Stimulated activated CD8-positive, alpha-beta memory T cell treated with anti-CD3 and anti-CD28 coated beads, Interleukin-4, amount 100 ng/mL, for 4 hours (primary cell): ENCODE results near the gene DOK3.
A peak's percentile ranks its signal among the peaks of the same experiment; 100 is the strongest.
"Not testable (repeated sequence)": the region's sequence is repeated elsewhere in the genome, so short reads cannot be mapped to it uniquely, and the experiment has no call there.

Experiments
- DNase-seq, 2 donors: peaks; one replicate each; pipeline ENCODE4 v3.0.0-alpha.2; 2020; ENCODE audit warnings: low read depth in 2 of 2, low spot score in 1 of 2

Gene DOK3

GRCh38 chr5:177535125-177535524 is 25.5 kb upstream of the DOK3 start:
- DNase-seq: no peak

GRCh38 chr5:177534433-177534832 is 24.8 kb upstream of the DOK3 start:
- DNase-seq: not testable (repeated sequence)

GRCh38 chr5:177531209-177531940 is 21.7 kb upstream of the DOK3 start:
- no peak for DNase-seq

DNA sequence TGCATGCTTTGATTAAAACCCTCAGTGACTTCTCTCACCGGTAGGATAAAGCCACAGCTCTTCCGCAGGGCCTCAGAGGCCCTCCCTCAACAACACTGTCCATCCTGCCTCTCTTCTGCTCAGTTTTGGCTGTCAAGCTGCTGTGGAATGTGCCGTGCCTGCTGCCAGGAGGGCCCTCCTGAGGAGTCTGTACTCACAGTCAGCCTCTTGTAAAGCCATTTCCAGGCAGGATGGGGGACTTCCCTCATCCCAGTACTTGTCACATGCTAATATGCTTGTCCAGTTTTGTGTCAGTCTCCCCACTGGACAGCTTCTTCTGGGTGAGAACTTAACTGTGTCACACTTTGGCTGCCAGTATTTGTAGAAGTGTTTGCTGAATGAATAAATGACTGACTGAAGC is 21.0 kb upstream of the DOK3 start:
- no peak for DNase-seq

- no peak for DNase-seq
Measured at GRCh38 chr5:177529247-177530203, 19.9 kb upstream of the DOK3 start.

GRCh38 chr5:177528631-177529030 is 19.0 kb upstream of the DOK3 start:
- DNase-seq: no peak

GRCh38 chr5:177527595-177527994 is 18.0 kb upstream of the DOK3 start:
- no peak for DNase-seq

- no peak for DNase-seq
Measured at GRCh38 chr5:177526791-177527190, 17.2 kb upstream of the DOK3 start.

DNA sequence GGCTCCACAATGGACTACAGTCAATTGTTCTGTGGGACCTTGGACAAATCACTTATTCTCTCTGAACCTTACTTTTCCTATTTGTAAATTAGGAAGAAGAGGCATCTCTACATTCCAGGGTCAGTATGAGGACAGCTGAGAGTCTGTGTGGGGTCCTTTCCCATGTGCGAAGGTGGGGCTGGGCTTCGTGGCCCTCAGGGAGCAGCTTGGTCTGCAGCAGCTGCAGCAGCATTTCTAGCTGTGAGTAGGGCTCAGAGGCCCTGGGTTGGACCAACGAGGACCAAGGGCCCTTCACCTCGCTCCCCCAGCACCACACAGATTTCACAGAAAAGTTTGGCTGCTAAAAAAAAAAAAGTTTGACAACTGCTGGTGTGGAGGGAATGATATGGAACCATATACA is 16.6 kb upstream of the DOK3 start:
- no peak for DNase-seq

GRCh38 chr5:177524941-177525655 is 15.5 kb upstream of the DOK3 start:
- DNase-seq: no peak

GRCh38 chr5:177524539-177524900 is 14.9 kb upstream of the DOK3 start:
- no peak for DNase-seq

GRCh38 chr5:177523711-177524538 is 14.3 kb upstream of the DOK3 start:
- no peak for DNase-seq

DNA sequence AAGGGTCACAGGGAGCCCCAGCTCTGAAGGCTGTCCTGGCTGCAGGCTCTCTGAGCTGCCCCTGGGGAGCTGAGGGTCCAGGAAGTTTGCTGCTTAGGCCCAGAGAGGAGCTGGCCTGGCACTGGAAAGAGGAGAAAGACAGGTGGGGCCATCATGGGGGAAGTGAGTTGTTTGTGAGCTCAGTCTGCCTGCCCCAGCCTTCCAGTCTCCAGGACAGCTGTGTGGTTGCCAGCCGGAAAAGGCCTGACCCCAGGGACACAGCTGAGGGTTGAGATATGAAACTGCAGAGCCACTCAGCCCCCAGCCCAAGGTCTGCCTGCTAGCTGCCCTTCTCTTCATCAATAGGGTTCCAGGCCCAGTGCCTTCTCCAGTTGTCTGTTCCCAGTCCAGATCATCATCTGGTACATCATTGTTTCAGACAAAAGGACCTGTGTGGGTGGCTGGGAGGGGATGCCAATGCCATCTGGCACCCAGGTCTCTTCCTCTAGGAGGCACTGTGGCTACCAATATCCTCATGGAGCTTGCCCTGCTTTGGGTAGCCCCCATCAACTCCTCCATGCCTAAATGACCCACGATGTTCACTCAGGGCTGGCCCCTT is 11.4 kb upstream of the DOK3 start:
- DNase-seq: no peak

DNA sequence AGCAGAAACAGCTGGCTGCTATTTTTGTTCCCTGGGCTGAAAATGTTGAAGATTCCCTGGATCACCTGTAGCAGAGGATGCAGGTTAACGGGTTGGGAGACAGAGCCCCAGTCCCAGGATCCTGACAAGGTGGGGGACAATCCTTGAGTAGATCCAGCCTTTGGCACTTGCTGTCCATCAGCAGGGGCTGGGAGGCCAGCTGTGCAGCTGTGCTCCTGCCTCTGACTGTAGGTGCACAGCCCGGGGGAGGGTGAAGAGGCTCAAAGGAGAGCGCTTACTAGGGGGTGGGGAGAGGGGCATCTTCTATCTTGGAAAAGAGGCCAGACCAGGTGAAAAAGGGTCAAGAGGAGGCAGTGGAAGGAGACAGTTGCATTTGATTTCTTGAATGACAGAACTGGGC is 10.6 kb upstream of the DOK3 start:
- no peak for DNase-seq

DNA sequence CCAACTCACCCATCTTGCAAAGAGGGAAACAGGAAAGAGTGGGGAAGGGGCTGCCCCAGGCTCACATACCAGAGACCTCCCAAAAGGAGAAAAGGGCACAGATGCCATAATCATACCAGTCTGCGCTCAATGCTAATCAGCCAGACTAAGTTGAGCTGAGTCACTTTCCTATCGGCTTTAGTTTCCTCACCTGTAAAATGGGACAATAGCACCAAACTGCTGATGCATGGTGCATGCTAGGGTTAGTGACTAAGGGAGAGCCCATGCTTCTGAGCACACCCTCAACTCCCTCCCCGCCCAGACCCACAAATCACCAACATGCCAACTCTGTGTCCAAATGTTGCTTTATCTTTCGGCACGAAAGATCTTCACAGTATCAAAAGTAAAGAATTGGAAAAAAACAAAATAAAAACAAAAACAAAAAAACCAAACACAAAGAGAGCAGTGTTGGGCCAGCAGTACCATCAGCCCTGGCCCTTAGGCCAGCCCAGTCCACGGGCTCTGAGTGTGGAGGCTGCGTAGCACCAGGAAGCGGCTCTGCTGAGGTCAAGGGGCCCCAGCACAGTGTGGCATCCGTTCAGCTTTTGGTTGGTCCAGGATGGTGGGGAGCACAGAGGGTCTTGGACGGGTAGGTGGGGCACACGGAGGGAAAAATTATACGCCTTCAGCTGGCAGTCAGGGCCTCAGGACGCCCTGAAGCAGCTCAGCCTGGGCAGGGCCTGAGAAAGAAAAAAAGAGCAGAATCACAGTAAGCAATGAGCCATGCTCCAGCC is 10.0 kb upstream of the DOK3 start:
- DNase-seq: no peak

GRCh38 chr5:177516601-177517568 is 7.3 kb upstream of the DOK3 start, which contains the start of gene DDX41:
TSS of gene DDX41 (minus strand) at chr5:177516961. CDS start at chr5:177516945, 16 bp downstream.
- peak; percentile 90 to 91 for DNase-seq

DNA sequence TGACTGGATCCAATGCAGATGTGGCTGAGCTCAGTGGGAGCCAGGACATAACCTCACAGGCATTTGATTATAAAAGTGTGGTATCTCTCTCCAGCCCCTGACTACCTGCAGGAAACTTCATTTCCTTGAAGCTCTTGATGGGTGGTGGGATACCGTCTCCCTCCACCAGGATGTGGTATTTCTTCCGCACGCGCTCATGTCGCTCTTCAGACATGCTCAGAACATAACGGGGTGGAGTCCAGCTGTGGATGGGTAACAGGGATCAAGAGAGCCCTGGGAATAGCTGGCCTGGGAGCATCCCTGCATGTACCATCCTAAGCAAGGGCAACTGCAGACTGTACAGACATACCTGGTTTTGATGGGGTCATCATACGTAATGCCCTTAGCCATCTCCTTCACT is 6.0 kb upstream of the DOK3 start:
- DNase-seq: no peak

- DNase-seq: no peak
Measured at GRCh38 chr5:177514541-177514940, 4.9 kb upstream of the DOK3 start.
